ENCODE results near the gene HINFP. TPM values are rescaled to one million over a fixed set of nuclear protein-coding genes. Genes with fewer than 3 reads are reported as not detected.
"Not testable (repeated sequence)": the region's sequence is repeated elsewhere in the genome, so short reads cannot be mapped to it uniquely, and the experiment has no call there.

HINFP gene
- total RNA-seq, 3 donors from 2014 or later = 37.2 to 58.1 (median 42.2) TPM

- no peak for TF ChIP-seq CTCF (IDR thresholded peaks at IDR 0.05)
- no peaks in the 10 kb centered on the region for H3K9me3 ChIP-seq
- peaks cover 18% of the 10 kb centered on the region for H3K4me1 ChIP-seq (ENCODE audit: low read depth)
- H3K4me3 ChIP-seq = peak overlapping the region; percentile 73
- peak; percentile 92 for ATAC-seq
- DNase-seq = peak; percentile 98 to 99 (median 98)
- intact Hi-C loops (cut with DNase I, micrococcal nuclease) = no loop called here
- no peaks in the 10 kb centered on the region for H3K36me3 ChIP-seq (ENCODE audit: low read depth)
Observed at GRCh38 chr11:119095066-119095880, 26.1 kb upstream of the HINFP start.

DNA sequence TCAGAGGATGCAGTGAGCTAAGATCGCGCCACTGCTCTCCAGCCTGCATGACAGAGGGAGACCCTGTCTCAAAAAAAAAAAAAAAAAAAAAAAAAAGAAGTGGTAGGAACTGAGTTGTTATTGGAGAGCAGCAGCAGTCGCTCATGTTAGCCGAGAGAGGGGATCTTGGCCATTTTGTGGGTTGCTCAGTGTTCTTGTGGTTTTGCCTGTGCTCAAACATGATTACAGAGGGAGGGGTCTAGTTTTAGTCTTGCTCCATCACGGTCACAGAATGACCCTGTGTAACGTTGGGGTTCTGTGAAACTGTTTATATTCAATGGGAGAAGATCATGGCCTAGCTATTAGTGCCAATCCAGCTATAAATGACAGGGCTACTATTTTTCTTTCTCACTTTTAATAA lies 21.7 kb upstream of the HINFP start:
- H3K4me3 ChIP-seq = no peak overlapping the region
- no peak for DNase-seq
- intact Hi-C loops (cut with DNase I, micrococcal nuclease) = no loop called here
- TF ChIP-seq CTCF (IDR thresholded peaks at IDR 0.05) = no peak
- ATAC-seq = no peak
- H3K9me3 ChIP-seq = no peaks in the 10 kb centered on the region
- H3K4me1 ChIP-seq (ENCODE audit: low read depth) = peaks cover 22% of the 10 kb centered on the region
- no peaks in the 10 kb centered on the region for H3K36me3 ChIP-seq (ENCODE audit: low read depth)

DNA sequence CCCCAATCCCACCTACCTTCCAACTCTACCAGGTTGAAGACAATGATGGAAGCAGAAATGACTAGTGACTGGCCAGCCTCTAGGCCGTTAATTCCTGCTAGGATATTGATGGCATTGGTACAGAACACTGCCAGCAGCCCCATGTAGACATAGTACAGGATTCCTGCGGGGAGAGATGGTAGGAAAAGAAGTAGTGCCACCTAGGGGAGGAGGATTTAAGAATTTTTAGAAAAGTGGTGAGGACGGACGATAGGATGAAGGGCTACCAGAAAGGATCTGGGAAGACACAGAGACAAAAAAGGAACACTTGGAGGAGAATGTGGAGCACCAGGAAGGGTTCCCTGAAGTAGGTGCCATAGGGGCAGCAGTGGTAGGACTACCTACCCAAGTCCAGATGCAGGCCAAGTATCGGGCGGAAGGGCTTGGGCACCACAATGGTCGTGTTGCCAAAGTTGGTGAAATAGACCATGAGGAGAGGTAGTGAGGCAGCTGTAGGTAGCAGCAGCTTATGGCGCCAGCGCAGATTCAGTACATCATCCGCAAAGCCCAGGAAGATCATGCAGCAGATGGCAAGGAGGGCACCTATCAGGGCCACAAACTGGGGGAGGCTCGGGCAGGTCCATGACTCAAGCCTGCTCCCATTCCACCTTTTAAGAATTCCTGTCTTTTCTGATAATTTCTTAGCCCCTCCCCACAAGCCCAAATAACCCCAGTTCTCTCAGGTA lies 21.0 kb upstream of the HINFP start:
- peak in 1 of 3 donors; percentile 20 for DNase-seq

DNA sequence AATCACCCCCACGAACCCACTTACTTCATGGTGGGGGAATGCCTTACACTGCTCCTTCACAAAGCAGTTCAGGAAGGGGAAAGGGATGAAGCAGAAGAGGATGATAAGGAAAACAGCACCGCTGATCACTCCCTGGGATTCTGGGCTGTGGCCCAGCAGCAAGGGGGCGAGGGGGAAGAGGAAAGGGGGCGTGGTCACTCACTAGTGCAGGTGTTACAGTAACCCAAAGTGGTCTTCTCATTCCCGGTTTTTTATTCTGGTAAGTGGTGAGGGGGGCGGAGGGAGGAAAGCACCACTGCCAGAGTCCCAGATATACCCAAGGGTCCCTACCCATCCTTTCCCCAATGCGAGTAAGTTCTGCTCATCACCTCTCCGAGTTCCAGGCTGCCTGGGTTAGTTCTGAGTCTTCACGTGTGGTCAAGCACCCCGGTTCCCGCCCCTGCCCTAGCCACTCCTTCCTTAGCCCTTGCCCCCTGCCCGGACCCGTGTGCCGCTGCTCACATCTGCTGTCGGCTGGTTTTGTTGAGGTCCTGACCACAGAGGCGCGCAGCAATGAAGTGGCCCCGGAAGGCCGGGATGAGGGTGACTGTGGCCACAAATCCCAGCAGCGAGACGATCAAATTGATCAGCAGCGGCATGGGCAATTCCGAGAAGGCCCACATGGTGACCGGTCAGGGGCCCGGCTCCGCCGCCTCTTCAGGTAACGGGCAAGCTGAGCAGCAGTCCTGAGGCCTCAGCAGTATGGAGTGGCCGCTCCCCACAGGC lies 20.2 kb upstream of the HINFP start:
- ATAC-seq = peak; percentile 23
- TF ChIP-seq CTCF (IDR thresholded peaks at IDR 0.05) = no peak

More for the DNA sequence above, 21.0 kb upstream of the HINFP start:
- Histone ChIP-seq H3K4me1 (ENCODE audit: low read depth) (peaks cover 22% of the 10 kb centered on the region), H3K36me3 (ENCODE audit: low read depth) (no peaks in the 10 kb centered on the region), H3K4me3 (no peak overlapping the region), H3K9me3 (no peaks in the 10 kb centered on the region)
- intact Hi-C loops (cut with DNase I, micrococcal nuclease) = no loop called here
- no peak for TF ChIP-seq CTCF (IDR thresholded peaks at IDR 0.05)
- ATAC-seq = no peak

GRCh38 chr11:119101759-119102423 lies 19.5 kb upstream of the HINFP start, which contains the start of gene DPAGT1:
Gene DPAGT1, minus strand, starts transcription at chr11:119101853. Its CDS starts 198 bp downstream, at chr11:119101655.
- H3K9me3 ChIP-seq = no peaks in the 10 kb centered on the region
- H3K4me3 ChIP-seq = peak within 1 kb of the TSS; percentile 78
- DNase-seq = peak; percentile 88 to 94 (median 90)
- H3K4me1 ChIP-seq (ENCODE audit: low read depth) = peaks cover 22% of the 10 kb centered on the region
- peak; percentile 90 for ATAC-seq
- no peaks in the 10 kb centered on the region for H3K36me3 ChIP-seq (ENCODE audit: low read depth)
- TF ChIP-seq CTCF (IDR thresholded peaks at IDR 0.05) = no peak
- intact Hi-C loops (cut with DNase I, micrococcal nuclease) = no loop called here

More for the DNA sequence above, 20.2 kb upstream of the HINFP start:
- peak in 1 of 3 donors; percentile 78 for DNase-seq
- Histone ChIP-seq H3K36me3 (ENCODE audit: low read depth) (no peaks in the 10 kb centered on the region), H3K9me3 (no peaks in the 10 kb centered on the region), H3K4me3 (peak overlapping the region; percentile 78), H3K4me1 (ENCODE audit: low read depth) (peaks cover 22% of the 10 kb centered on the region)
- intact Hi-C loops (cut with DNase I, micrococcal nuclease) = no loop called here

GRCh38 chr11:119103161-119103664 lies 18.2 kb upstream of the HINFP start:
- H3K9me3 ChIP-seq; intact Hi-C loops (cut with DNase I, micrococcal nuclease); ATAC-seq; H3K36me3 ChIP-seq (ENCODE audit: low read depth); H3K4me3 ChIP-seq: not testable (repeated sequence)
- peak in 1 of 3 donors; percentile 36 for DNase-seq
- H3K4me1 ChIP-seq (ENCODE audit: low read depth) = peaks cover 24% of the 10 kb centered on the region

Measured in mucosa of descending colon (tissue), 3 donors.